ENCODE data around the gene SNX9.

SNX9 gene

DNA sequence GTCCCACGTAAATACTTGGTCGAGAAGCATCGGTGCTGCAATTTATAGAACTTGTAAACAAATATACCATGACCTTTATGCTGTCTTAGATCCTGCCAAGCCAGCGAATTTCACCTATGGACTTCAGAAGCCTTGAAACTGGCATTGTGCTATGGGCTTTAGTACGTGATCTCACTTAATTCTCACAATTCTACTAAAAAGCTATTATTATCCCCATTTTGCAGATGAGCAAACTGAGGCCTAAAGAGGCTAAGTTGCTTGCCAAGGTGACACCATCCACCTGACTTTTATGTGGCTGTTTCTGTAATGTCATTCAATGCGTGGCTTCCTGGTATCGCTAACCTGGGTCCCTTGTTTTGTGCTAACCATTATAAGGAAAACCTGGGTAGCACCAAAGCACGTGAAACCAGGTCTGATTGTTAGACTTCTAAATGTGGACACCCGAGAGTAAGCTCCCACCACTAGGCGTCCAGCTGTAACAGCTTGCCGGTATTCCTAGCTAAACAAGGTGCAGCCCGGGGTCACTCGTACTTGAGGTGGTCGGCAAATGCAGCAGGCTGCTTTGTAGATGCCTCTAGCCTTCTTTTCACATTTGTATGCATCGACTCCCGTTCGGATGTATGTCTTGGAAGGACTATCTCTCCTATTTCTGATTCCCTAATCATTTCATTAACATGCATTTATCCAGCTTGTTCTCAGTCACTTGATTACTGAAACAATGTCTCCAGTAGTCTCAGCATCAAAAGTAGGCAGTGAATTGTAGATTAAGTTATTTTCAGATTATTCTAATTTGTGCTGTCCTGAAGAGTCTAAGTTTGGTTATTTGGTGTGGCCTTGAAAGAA, 159.7 kb downstream of the SNX9 start:
- DNase-seq: no peak

DNA sequence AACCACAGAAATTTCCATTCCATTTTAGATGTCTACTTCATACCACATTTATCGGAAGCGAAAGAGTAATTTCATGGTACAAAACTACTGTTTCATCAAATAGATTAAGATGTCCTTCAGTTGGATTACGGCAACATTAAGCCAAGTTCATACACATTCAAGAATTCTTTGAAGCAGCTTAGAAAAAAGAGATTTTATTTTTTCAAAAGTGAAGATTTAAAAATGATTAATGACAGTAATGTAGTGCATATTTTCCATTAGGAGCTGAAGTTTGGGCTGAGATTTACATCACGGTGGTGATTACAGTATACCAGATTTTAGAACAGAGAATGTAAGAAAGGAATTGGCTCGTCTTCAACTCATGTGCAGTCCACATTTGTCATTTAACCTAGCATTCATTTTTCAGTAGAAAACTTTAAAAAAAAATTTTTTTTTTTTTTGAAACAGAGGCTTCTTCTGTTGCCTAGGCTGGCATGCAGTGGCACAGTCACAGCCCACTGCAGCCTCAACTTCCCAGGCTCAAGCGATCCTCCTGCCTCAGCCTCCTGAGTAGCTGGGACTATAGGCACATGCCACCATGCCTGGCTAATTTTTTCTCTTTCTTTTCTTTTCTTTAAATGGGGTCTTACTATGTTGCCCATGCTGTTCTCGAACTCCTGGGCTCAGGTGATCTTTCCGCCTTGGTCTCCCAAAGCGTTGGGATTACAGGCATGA, 160.5 kb downstream of the SNX9 start:
- no peak for DNase-seq

DNA sequence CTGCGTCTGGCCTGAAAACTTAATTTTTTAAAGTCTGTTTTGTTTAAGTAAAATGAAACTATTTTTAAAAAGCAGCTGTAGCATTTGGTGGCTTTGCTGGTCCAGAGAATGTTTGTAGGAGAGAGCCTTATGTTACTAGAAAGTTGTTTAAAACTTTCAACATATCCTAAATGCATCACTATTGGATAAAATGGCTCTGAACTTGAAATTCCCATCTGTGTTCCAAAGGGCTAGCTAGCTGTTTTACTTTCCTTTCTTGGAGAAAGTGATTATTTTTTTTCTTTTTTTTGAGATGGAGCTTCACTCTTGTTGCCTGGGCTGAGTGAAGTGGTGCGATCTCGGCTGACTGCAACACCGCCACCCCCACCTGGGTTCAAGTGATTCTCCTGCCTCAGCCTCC, 161.1 kb downstream of the SNX9 start:
- DNase-seq: no peak

DNA sequence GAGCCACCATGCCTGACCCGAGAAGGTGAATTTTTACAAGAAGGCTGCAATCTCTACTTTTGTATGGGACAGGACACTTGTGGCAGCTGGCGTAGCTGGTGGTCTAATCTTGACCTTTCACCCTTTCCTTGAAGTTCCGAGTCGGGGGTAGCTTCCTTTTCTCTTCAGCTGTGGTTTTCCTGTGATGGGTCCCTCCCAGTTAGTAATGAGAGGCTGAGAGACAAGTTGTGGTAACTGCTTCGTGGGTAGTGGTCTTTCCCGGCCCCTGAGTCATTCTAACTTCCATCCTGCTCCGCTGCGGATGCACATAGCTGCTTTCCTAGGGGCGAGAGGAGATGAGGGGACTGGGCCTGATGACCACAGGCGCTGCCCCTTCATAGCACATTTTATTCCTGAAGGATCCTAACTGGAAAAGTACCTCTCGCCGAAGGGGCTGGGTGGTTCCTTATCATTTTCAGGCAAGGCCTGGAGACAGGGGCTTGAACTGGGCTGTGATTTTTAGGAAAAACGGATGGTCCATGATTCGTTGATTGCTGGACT, 161.7 kb downstream of the SNX9 start:
- DNase-seq: no peak

DNA sequence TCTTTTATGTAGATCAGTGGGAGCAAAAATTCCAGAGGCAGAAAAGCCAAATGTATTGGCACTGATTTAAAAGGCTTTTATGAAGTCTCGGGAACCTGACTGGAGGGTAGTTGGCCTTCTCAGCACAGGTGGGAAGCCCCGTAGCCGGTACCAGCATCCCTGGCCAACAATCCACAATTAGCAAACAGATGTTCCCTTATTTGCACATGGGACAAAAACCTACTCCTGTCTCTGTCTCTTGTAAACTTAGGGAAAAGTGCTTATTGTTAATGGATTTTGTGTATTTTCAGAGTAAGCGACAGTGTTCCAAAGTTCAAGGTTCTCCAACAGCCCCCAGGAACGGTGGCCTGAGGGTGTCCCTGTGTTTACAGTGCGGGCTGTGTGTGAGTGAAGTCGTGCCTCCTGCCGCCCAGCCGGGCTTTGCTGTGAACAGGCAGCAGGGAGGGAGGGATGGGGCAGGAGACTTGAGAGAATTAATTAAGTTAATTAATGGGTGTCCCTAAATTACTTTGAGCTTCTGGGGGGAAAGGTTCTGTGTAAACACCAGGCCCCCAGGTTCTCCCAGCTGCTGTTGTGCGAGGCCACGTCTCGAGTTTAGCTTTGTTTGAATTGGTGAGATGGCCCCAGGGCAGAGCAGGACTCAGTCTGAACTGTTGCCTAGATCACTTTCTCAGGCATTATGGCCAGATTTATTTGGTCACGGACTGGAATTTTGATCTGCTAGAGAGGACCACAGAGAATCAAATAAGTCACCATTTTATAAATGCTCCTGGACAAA, 162.5 kb downstream of the SNX9 start:
- DNase-seq: no peak

DNA sequence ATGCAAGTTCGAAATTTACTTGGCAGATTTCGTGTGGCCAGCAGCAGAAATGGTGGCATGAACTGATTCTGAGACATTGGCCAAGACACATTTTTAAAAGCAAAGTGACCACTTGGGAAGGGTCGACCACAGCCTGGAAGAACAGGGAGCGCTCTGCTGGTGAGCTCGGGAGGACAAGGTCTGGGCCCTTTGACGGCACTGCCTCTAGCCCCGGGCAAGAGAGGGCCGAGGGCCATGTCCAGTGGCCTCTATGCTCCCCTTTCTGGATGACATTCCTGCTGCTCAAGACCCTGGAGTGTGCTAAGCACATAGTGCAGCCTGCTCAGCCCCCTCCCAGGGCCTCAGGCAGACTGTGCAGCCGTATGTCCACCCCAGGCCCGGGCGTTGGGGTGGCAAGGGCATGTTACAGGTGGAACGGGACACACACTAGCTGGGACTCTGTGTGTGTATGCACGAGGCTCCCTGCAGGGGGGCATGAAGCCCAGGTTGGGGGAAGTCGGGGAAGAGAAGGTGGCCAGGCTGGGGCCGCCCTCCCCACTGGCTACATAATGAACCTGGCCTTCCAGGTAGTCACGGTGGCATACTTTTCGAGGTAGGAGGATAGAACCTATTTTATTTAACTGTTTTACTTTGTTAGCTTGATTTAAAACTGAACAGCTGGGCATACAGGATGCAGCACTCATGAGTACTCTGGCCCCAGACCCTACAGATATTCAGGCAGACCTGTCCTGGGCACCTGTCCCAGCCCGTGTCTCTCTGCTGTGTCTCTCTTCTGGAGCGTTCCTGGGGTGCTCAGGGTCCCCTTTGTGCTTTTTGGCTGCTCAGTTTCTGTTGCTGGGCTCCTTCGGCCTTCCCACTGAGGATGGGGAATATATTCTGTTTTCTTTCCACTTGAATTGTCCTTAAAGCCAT, 165.0 kb downstream of the SNX9 start:
- DNase-seq: no peak

DNA sequence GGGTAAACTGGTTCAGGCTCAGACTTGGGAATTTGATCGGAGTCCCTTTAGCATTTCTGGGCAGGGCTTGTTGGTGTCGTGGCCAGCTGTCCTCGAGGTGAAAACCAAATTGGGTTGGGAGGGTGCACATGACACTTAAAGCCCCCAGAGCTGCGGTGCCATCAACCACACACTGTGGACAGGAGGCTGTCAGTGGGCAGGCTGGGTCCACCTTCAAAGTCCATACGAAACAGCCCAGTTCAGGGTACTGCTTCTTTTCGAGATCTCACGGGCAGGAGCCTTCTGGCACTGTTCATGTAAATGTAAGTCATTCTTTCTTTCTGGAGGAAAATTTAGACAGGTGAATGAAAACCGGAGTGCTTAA, 165.6 kb downstream of the SNX9 start:
- DNase-seq: no peak

DNA sequence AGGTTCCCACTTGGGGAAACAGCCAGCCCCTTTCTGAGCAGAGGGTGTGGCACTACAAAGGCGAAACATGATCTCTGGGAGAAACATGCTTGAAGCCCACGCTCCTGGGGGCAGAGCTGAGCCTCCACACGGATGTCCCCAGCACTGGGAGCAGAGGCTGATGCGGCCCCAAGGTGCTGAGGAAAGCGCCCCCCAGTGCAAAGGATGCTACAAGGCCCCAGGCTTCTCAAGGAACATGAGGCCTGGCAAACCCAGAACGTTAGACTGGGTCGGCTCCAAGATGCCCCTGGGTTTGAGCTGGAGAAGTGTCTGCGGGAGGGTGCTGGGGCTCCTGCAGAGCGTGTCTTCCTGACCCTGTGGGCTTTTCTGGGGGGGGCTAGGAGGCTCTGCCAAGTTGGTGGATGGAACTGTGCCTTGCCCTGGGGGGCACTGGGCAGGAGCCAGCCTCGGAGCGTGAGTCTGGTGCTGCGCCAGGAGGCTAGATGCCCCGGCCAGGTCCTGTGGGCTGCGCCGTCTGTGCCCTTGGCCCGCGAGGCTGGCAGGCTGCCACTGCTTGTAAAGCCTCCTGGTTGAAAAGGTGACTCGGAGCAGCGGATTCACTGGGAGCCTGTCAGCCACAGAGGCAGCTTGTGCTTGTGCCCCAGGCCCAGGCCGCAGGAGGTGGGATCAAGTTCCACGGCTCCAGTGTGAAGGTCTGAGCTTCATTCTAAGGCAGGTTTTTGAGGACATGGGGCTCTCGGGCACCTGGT, 166.7 kb downstream of the SNX9 start:
- no peak for DNase-seq

DNA sequence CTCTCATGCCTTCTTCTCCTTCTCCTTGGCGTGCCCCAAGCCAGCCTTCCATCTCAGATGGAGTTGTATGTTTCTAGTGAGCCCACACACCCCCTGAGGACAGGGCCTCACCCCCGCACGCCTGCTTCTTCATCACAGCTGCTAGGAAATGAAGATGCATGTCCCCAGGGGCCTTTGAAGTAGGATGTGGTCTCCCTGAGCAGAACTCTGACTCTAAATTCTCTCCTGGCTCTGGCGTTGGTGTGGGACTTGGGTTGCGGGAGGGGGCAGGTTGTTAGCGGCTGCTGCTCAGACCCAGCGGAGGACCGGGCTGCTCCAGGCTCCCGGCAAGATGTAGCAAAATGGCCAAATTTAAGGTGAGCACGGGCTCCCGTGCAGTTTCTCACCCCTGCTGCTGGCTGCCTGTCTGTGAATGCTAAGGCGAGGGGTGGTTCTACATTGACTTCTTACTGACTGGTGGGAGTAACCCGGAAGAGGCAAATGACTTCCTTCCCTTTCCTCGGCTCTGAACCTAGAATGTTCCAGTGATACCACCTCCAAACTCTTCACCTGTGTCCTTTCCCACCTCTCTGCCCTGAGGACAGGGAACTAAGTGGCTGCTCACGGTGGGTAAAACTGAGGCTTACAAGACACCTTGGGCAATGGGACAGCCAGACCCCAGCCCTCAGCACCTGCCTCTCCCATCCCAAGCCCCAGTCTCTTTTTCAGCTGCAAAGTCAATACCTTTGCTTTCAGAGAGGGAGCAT, 167.4 kb downstream of the SNX9 start:
- peak; percentile 53 for DNase-seq

DNA sequence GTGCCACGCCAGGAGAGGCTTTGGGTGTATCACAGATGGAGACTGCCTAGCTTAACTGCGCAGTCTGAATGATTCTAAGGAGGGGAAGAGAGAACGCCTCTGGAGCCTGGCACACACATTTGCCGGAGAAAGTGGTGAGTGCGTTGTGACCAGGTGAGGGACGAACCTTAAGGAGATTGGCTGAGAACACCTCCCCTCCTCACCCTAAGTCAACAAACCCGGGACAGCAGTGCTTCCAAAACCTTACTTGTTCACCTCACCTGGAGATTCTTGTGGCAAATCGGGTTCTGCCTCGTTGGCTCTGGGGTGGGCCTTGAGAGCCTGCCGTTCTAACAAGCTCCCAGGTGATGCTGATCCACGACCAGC, 168.0 kb downstream of the SNX9 start:
- DNase-seq: no peak

DNA sequence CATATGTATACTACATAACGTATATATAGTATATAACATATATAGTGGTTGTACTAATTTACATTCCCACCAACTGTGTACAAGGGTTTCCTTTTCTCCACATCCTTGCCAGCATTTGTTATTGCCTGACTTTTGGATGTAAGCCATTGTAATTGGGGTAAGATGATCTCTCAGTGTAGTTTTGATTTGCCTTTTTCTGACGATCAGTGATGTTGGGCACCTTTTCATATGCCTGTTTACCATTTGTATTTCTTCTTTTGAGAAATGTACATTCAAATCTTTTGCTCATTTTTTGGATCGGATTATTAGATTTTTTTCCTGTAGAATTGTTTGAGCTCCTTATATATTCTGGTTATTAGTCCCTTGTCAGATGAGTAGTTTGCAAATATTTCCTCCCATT, 170.0 kb downstream of the SNX9 start:
- DNase-seq: no peak

DNA sequence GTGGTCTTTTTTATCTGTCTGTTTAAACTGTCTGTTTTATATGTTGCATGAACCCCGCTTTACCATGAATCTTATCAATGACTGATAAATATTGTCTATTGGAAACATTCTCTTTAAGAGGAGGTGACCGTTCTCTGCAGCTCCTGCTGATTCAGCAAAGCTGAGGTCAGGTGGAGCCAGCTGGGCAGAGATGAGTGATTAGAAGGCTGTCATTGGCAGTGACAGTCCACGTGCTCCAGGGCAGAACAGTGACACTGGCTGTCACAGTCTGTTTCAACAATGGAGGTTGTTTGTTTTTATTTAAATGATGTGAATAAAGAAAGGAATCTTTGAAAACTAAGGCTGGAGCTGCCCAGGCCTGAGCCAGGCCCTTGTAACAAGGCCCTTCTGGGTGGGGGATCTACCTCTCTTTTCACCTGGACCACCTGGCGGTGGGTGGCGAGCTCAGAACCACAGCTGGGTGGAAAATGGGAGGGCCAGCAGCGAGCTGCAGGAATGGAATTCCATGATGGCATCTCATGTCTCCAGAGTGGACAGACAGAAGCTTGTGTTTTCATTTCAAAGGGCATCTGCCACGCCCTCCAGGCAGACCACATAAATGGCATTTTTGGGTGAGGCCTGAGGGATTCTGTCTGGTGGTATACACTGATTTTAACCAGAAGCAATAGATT, 171.2 kb downstream of the SNX9 start:
- DNase-seq: no peak
